ENCODE data around the gene CACNA1B.

GRCh38 chr9:138052635-138053320 is 175.2 kb downstream of the CACNA1B start:
- no peak for TF ChIP-seq SPI1 (IDR thresholded peaks at IDR 0.05; ENCODE audit: borderline replicate concordance, low read depth)
- TF ChIP-seq CTCF (IDR thresholded peaks at IDR 0.05; ENCODE audit: insufficient read depth, low read length) = no peak
- TF ChIP-seq POLR2AphosphoS5 (IDR thresholded peaks at IDR 0.05; ENCODE audit: low read depth) = no peak
- TF ChIP-seq GABPA (IDR thresholded peaks at IDR 0.05; ENCODE audit: low read depth) = no peak
- no peak for TF ChIP-seq REST (IDR thresholded peaks at IDR 0.05; ENCODE audit: insufficient replicate concordance, low read depth)
